BLaER1 (cell line): Measurements from ENCODE around the gene ODF2.
"Not testable (repeated sequence)": the region's sequence is repeated elsewhere in the genome, so short reads cannot be mapped to it uniquely, and the experiment has no call there.

ENCODE experiments used
- H3K27ac ChIP-seq: shearing (Covaris generic); formaldehyde crosslinking; 2 replicates; pipeline ENCODE4 v1.8.1; 2022
- H3K27me3 ChIP-seq: shearing (Covaris generic); formaldehyde crosslinking; 2 replicates; pipeline ENCODE4 v1.8.1; 2022
- H3K36me3 ChIP-seq: shearing (Covaris generic); formaldehyde crosslinking; 2 replicates; pipeline ENCODE4 v1.8.1; 2022
- H3K4me1 ChIP-seq: shearing (Covaris generic); formaldehyde crosslinking; 2 replicates; pipeline ENCODE4 v1.8.1; 2022
- H3K4me2 ChIP-seq: shearing (Covaris generic); formaldehyde crosslinking; 2 replicates; pipeline ENCODE4 v1.8.1; 2022
- H3K4me3 ChIP-seq: shearing (Covaris generic); formaldehyde crosslinking; 2 replicates; pipeline ENCODE4 v1.8.1; 2022
- H3K9ac ChIP-seq: shearing (Covaris generic); formaldehyde crosslinking; 2 replicates; pipeline ENCODE4 v1.8.1; 2022
- H3K9me3 ChIP-seq: shearing (Covaris generic); formaldehyde crosslinking; 2 replicates; pipeline ENCODE4 v1.8.1; 2022
- H4K20me1 ChIP-seq: shearing (Covaris generic); formaldehyde crosslinking; 2 replicates; pipeline ENCODE4 v1.8.1; 2022
- Cebpa-rat ChIP-seq: shearing (Covaris generic); IDR thresholded peaks from 2 replicates; pipeline ENCODE4 v1.8.1; 2022

Gene ODF2

DNA sequence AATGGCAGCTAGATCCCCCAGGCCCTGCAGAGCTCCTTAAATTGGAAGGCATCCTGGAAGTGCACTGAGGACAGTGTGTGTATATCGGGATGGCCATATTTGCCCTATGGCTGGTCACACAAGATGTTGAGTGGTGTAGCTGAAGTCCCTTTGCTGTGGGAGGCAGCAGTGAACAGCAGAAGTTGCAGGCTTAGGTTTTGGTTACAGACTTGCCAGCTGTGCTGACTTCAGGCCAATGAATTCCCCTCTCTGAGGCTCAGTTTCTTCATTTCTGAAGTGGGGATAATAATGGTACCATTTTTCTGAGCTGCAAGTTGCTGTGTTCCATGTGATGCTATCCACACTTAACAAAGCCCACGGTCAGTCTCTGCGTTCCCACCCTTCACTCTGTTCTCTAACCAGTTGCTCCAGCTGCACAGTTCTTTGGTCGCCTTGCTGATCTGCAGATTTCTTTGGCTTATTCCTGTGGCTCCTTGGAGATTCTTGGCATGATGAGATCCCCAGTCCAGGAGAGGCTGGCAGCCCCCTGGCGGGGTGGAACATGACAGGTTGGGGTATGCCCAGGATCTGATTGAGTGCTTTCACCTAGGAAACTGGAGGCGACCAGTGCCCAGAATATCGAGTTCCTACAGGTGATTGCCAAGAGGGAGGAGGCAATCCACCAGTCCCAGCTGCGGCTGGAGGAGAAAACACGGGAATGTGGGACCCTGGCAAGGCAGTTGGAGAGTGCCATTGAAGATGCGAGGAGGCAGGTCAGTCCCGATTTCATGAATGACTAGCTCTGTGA, 42.2 kb downstream of the ODF2 start:
- peaks cover 34% of the 10 kb centered on the region for H3K4me1 ChIP-seq
- H3K27me3 ChIP-seq = no peaks in the 10 kb centered on the region
- no peak overlapping the region for H3K4me3 ChIP-seq
- no peaks in the 10 kb centered on the region for H3K9me3 ChIP-seq
- no peak overlapping the region for H3K27ac ChIP-seq
- H3K9ac ChIP-seq = no peak overlapping the region
- H4K20me1 ChIP-seq = no peaks in the 10 kb centered on the region
- no peak overlapping the region for H3K4me2 ChIP-seq
- H3K36me3 ChIP-seq = peaks cover 87% of the 10 kb centered on the region
- TF ChIP-seq Cebpa-rat = no peak

DNA sequence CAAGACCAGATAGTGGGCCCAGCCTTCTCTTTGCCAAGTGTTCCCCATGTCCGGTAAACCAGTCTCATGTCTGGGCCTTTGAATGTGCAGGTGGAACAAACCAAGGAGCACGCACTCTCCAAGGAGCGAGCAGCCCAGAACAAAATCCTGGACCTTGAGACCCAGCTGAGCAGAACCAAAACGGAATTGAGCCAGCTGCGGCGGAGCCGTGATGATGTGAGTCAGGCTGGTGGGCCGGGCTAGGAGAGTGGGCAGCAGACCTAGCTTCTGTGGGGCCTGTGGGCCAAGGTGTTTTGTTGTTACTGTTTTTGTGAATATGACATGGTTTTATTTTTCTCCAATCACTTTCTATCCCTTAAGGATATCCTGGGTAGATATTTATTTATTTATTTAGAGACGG, 43.1 kb downstream of the ODF2 start:
- Histone ChIP-seq H3K4me3 (no peak overlapping the region), H3K9ac (no peak overlapping the region), H4K20me1 (no peaks in the 10 kb centered on the region), H3K36me3 (peaks cover 81% of the 10 kb centered on the region), H3K4me1 (peaks cover 31% of the 10 kb centered on the region), H3K4me2 (no peak overlapping the region), H3K27me3 (no peaks in the 10 kb centered on the region), H3K27ac (no peak overlapping the region), H3K9me3 (no peaks in the 10 kb centered on the region)
- no peak for TF ChIP-seq Cebpa-rat

DNA sequence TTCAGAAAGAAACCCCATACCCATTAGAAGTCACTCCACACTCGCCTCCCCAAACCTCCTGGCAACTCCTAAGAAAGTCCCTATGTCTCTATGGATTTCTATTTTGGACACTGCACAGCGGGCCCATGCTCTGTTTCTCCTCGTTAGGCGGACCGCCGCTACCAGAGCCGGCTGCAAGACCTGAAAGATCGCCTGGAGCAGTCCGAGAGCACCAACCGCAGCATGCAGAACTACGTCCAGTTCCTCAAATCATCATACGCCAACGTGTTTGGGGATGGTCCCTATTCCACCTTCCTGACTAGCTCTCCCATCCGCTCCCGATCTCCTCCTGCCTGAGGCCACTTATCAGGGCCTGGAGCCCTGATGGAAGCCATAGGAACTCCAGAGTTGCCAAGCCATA, 44.1 kb downstream of the ODF2 start:
- Histone ChIP-seq H3K4me1 (peaks cover 25% of the 10 kb centered on the region), H3K4me2 (no peak overlapping the region), H3K36me3 (peaks cover 79% of the 10 kb centered on the region), H3K27ac (no peak overlapping the region), H3K27me3 (no peaks in the 10 kb centered on the region), H4K20me1 (peaks cover under 1% of the 10 kb centered on the region; the same call in 1 of the 2 replicates), H3K9me3 (no peaks in the 10 kb centered on the region), H3K4me3 (no peak overlapping the region), H3K9ac (0 out of 2 replicates have a peak overlapping the region, but pooled peaks have one; percentile 7)
- TF ChIP-seq Cebpa-rat = no peak

DNA sequence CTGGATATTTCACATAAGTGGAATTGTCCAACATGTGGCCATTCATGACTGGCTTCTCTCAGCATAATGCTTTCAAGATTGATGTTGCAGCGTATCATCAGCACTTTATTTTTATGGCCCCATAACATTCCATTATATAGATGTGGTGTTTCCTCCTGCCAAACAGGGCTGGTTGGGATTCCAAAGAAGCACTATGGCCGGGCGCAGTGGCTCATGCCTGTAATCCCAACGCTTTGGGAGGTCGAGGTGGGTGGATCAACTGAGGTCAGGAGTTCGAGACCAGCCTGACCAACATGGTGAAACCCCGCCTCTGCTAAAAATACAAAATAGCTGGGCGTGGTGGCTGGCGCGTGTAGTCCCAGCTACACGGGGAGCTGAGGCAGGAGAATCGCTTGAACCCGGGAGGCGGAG, 47.6 kb downstream of the ODF2 start:
- H3K4me3 ChIP-seq, H3K27ac ChIP-seq: not testable (repeated sequence)

DNA sequence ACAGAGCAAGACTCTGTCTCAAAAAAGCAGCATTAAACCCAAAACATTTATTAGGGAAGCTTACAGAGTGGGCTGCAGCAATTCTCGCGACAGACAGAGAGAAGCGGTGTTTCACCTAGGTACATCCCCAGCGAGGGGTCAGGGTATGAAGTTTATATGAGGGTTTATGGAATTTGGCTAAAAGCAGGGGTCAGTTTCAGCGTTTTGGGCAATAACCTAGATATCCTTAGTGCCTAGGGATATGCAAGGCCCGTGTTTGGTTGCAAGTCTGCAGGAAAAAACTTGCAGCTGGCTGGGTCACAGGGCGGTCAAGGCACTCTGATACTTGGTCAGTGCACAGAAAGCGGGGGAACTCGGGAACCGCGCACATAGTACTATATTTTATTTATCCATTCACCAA, 48.1 kb downstream of the ODF2 start:
- Histone ChIP-seq H3K27me3 (no peaks in the 10 kb centered on the region), H3K9me3 (no peaks in the 10 kb centered on the region), H3K4me3 (peak overlapping the region; percentile 87), H3K27ac (peak overlapping the region; percentile 20; the same call in 1 of the 2 replicates), H3K4me2 (peak overlapping the region; percentile 94), H3K4me1 (peaks cover 26% of the 10 kb centered on the region), H3K36me3 (peaks cover 63% of the 10 kb centered on the region), H4K20me1 (peaks cover 12% of the 10 kb centered on the region), H3K9ac (peak overlapping the region; percentile 89; the same call in 1 of the 2 replicates)
- TF ChIP-seq Cebpa-rat = no peak

More for the DNA sequence above, 47.6 kb downstream of the ODF2 start:
- Histone ChIP-seq H3K4me1 (peaks cover 26% of the 10 kb centered on the region), H4K20me1 (peaks cover 12% of the 10 kb centered on the region), H3K36me3 (peaks cover 63% of the 10 kb centered on the region), H3K4me2 (peak overlapping the region; percentile 94)
- H3K27me3 ChIP-seq, H3K9ac ChIP-seq, H3K9me3 ChIP-seq: not testable (repeated sequence)

DNA sequence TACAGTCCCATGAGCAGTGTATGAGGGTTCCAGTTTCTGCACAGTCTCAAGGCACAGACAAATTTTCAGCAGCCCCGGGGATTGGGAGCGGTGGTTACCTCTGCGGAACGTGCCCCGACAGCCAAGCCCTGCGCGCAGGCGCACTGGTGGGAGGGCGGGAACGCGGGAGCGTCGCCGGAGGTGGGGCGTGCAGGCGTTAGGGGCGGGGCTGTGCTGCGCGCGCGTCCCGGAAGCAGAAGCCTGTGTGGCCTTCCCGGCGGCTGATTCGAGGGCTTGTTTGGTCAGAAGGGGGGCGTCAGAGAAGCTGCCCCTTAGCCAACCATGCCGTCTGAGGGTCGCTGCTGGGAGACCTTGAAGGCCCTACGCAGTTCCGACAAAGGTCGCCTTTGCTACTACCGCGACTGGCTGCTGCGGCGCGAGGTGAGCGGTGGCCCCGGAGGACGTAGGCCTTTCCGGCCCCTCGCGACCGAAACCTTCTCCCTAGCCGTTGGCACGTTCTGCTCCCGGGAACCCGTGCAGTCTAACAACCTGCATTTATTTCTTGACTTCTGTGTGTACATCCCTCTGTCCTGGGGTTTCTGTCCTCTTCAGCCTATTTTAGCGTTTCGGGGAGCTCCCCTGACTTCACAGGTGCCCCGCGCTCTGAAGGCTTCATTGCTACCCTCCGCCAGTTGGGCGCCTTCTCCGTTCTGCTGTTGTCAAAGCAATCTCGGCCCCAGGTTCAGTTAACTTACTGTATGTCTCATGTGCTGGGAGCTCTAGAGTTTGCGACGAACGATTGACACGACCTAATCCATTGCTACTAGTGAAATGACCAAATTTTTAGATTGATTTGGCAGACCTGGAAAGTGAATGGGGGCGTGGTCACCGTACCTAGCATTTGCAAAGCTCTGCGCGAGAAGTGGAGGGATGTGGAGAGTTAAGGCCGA, 48.9 kb downstream of the ODF2 start, which contains the start of gene GLE1:
TSS of gene GLE1 (plus strand) at position 235 of the 929 bp plus-strand sequence. CDS start at position 322, 87 bp downstream.
- H3K27ac ChIP-seq = peak within 1 kb of the TSS; percentile 81
- peak within 1 kb of the TSS; percentile 94 for H3K4me2 ChIP-seq
- peaks cover 12% of the 10 kb centered on the region for H4K20me1 ChIP-seq
- peak within 1 kb of the TSS; percentile 87 for H3K4me3 ChIP-seq
- H3K27me3 ChIP-seq = no peaks in the 10 kb centered on the region
- H3K9me3 ChIP-seq = no peaks in the 10 kb centered on the region
- TF ChIP-seq Cebpa-rat = no peak
- peaks cover 26% of the 10 kb centered on the region for H3K4me1 ChIP-seq
- H3K36me3 ChIP-seq = peaks cover 63% of the 10 kb centered on the region
- peak within 1 kb of the TSS; percentile 89 for H3K9ac ChIP-seq

DNA sequence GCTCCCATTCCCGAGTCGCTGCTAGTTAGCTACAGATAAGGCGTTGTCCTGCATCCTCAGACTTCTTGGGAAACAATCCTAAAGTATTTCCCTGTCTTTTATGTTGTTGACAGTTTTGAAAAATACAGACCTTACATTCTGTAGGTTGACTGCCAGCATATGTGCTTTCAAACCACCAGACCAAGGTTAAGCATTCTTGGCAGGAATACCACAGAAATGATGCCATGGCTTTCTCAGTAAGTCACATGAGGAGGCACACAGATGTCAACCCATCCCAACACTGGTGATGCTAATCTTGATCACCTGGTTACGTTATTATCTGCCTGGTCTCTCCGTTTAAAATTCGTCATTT, 49.6 kb downstream of the ODF2 start:
- TF ChIP-seq Cebpa-rat = no peak
- peaks cover 26% of the 10 kb centered on the region for H3K4me1 ChIP-seq
- no peaks in the 10 kb centered on the region for H3K27me3 ChIP-seq
- H3K27ac ChIP-seq = peak overlapping the region; percentile 81; the same call in 1 of the 2 replicates
- H3K9ac ChIP-seq = peak overlapping the region; percentile 89
- peak overlapping the region; percentile 87 for H3K4me3 ChIP-seq
- peaks cover 12% of the 10 kb centered on the region for H4K20me1 ChIP-seq
- peaks cover 63% of the 10 kb centered on the region for H3K36me3 ChIP-seq
- H3K4me2 ChIP-seq = peak overlapping the region; percentile 94
- peaks cover 4% of the 10 kb centered on the region; the same call in 1 of the 2 replicates for H3K9me3 ChIP-seq

DNA sequence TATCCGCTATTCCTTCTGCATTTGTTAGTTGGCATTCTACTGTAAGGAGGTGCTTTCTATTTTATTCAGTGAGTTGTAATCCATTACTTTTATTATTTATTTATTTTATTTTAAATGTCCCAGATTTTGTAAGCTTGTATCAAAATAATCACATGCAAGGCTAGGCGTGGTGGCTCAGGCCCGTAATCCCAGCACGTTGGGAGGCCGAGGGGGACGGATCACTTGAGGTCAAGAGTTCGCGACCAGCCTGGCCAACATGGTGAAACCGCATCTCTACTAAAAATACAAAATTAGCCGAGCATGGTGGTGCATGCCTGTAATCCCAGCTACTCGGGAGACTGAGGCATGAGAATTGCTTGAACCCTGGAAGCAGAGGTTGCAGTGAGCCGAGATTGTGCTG, 50.1 kb downstream of the ODF2 start:
- peaks cover 12% of the 10 kb centered on the region for H4K20me1 ChIP-seq
- 0 out of 2 replicates have a peak overlapping the region, but pooled peaks have one; percentile 89 for H3K9ac ChIP-seq
- H3K4me1 ChIP-seq = peaks cover 29% of the 10 kb centered on the region
- peak overlapping the region; percentile 87 for H3K4me3 ChIP-seq
- H3K9me3 ChIP-seq, H3K27ac ChIP-seq, H3K27me3 ChIP-seq: not testable (repeated sequence)
- peak overlapping the region; percentile 94 for H3K4me2 ChIP-seq
- H3K36me3 ChIP-seq = peaks cover 63% of the 10 kb centered on the region

DNA sequence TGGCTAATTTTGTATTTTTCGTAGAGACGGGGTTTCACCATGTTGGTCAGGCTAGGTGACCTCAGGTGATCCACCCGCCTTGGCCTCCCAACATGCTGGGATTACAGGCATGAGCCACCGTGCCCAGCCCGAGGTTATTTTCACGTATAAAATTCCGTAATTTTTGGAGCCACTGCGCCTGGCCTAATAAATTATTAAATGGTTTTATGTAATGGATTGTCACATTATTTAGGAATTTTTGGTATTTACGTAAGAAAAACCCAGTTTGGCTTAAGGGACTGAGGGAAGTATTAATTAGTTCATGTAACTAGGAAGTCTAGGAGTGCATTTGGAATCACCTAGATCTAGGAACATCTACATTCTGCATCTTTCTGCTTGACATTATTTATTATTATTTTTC, 57.0 kb downstream of the ODF2 start:
- no peak overlapping the region for H3K4me3 ChIP-seq
- TF ChIP-seq Cebpa-rat = no peak
- peaks cover 24% of the 10 kb centered on the region for H3K4me1 ChIP-seq
- H3K27ac ChIP-seq = peak overlapping the region; percentile 73
- H4K20me1 ChIP-seq = no peaks in the 10 kb centered on the region
- peaks cover 83% of the 10 kb centered on the region for H3K36me3 ChIP-seq
- no peaks in the 10 kb centered on the region for H3K27me3 ChIP-seq
- no peak overlapping the region for H3K9ac ChIP-seq
- peak overlapping the region; percentile 84 for H3K4me2 ChIP-seq
- H3K9me3 ChIP-seq = peaks cover 6% of the 10 kb centered on the region
